Heart left ventricle (tissue), 13 donors: ENCODE measurements around the gene EYA4.

Experiments used
- CTCF ChIP-seq, 12 donors: fragments of 200-600 bp; sonication (generic) in 4 of 12; IDR thresholded peaks; one replicate each; pipeline versions ENCODE4 v1.5.0 to v1.8.0; 2018 to 2022; ENCODE audit warnings: antibody characterized with exemption in 12 of 12, mild to moderate bottlenecking in 5 of 12
- POLR2A ChIP-seq, 2 donors: fragments of 450-650 bp; IDR thresholded peaks; one replicate each; pipeline ENCODE4 v1.6.1; 2017; ENCODE audit warnings: antibody characterized with exemption in 2 of 2, mild to moderate bottlenecking in 2 of 2, moderate library complexity in 2 of 2
- donor health status: ischemic (EF 13 %, LVEDD 7.1; RV severe dilation, severe dysfunction).
- donor health status: DM: no; HTN: yes; CAD: no.
- donor health status: DM: no; HTN: no; CAD: no.
- donor health status: ischemic (EF 25% LVEDD 6.9; RV normal size, moderate dysfunction).
- donor health status: ischemic (EF 25% LVEDD 5.7; RV mildly dilated, moderate dysfunction).
- donor health status: ischemic (EF 35%, LVEDD 5.7; RV mildly dilated, moderate dysfunction).
- donor health status: nonischemic (EF 11% LVEDD 7.7; RV severe dilation, severe dysfunction).
- donor health status: DM: yes; HTN: yes; CAD: no.
- donor health status: PGD.
- donor health status: ischemic (EF 29% LVEDD 5.4; RV normal size, mild dysfunction).
- donor health status: nonischemic (EF 23%, LVEDD 6.1; RV moderate dilation, normal function).

DNA sequence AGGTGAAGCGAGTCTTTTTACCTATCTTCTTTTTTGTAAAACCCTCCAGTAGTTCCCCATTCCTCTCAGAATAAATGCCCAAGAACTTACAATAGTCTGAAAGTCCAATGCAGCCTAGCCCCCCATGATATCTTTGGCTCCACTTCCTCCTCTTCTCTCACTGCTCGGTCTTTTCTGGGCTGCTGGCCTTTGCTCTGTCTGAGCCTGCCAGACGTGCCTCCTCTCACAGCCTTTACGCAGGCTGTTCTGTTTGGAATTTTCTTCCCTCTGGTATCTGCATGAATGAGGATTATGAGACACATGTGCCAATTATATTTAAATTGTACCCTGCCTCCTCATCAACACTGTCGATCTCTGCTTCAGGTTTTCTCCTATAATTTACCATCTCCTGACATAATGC is 174.1 kb downstream of the EYA4 start:
- TF ChIP-seq CTCF (IDR thresholded peaks at IDR 0.05) (no peak), POLR2A (IDR thresholded peaks at IDR 0.05) (no peak)
